ENCODE measurements around the gene THAP7.

DNA sequence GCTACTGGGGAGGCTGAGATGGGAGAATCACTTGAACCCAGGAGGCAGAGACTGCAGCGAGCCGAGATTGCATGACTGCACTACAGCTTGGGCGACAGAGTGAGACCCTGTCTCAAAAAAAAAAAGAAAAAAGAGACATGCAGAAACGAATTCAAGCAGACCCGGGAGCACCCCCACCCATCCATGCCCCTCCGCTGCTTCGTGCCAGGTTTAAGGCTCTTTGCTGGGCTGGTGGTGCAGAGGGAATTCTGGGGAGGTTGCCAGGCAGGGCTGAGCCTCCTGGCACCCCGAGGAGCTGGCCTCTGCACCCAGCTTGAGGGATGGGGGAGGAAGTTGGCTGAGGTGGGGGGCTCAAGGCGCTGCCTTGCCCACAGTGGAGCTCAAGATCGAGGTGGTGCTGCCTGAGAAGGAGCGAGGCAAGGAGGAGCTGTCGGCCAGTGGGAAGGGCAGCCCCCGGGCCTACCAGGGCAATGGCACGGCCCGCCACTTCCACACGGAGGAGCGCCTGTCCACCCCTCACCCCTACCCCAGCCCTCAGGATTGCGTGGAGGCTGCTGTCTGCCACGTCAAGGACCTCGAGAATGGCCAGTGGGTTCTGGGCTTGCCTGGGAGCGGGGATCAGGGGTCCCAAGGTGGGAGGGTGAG lies 28.9 kb downstream of the THAP7 start:
- TF ChIP-seq POLR2AphosphoS5 (IDR thresholded peaks at IDR 0.05; ENCODE audit: low read depth, low read length): no peak
- no peak for TF ChIP-seq SIN3A (IDR thresholded peaks at IDR 0.05; ENCODE audit: borderline replicate concordance, insufficient read depth, low read length)

All from PFSK-1 (cell line).